ENCODE measurements around the gene SLC66A1.

- TF ChIP-seq AR (CRISPR knock-in tag; IDR thresholded peaks at IDR 0.05) = no peak
- no peak for TF ChIP-seq ELF4 (CRISPR knock-in tag; IDR thresholded peaks at IDR 0.05; ENCODE audit: low read depth)
- no peak for TF ChIP-seq CTCF (IDR thresholded peaks at IDR 0.05)
- no peak for TF ChIP-seq ZNF121 (CRISPR knock-in tag; IDR thresholded peaks at IDR 0.05)
Observed at GRCh38 chr1:19372136-19372514, 60.0 kb downstream of the SLC66A1 start.

All from WTC11 (cell line).